B cell (primary cell): ENCODE measurements around the gene TUG1. TPM values are rescaled to one million over a fixed set of nuclear protein-coding genes. Genes with fewer than 3 reads are reported as not detected.

ENCODE experiments used
- ATAC-seq: fragments of 200-7000 bp; cut with Tn5 transposase; one replicate; pipeline ENCODE4 v1.10.0; 2021; ENCODE audit warnings: low read depth, mild to moderate bottlenecking, moderate number of reproducible peaks, moderate library complexity
- CTCF ChIA-PET: fragments of 350-600 bp; sonication (Branson Sonifier 250); formaldehyde crosslinking; loops from one replicate; lab custom pipeline; 2021; ENCODE audit warnings: antibody characterized with exemption, inconsistent platforms; lab: Charles Lee
- POLR2A ChIA-PET: fragments of 350-600 bp; sonication (Branson Sonifier 250); formaldehyde crosslinking; loops from one replicate; lab custom pipeline; 2021; ENCODE audit warnings: antibody characterized with exemption; lab: Charles Lee
- DNase-seq: peaks from one replicate; pipeline ENCODE4 v3.0.0; 2013
- H2AFZ ChIP-seq: 2 replicates; pipeline ENCODE4 v1.6.1; 2012; ENCODE audit warnings: mild to moderate bottlenecking, low read depth, low read length; ENCODE audit not compliant: insufficient read depth, poor library complexity, severe bottlenecking
- H3K27ac ChIP-seq, 2 donors: 1 replicate in 1 of 2; 2 replicates in 1 of 2; pipeline ENCODE4 v1.5.1; 2012 to 2013; ENCODE audit warnings: low read length in 2 of 2, mild to moderate bottlenecking in 2 of 2, moderate library complexity in 1 of 2
- H3K27me3 ChIP-seq, 4 experiments: fragments of 200-600 bp in 1 of 4; sonication (generic) in 1 of 4; replicated peaks in 1 of 4; 1 replicate in 2 of 4; 2 replicates in 2 of 4; pipeline versions ENCODE4 v1.6.1 to v1.7.0; 2013 to 2016; ENCODE audit warnings: low read length in 3 of 4, mild to moderate bottlenecking in 2 of 4, mixed read lengths in 1 of 4, moderate library complexity in 1 of 4; ENCODE audit not compliant: insufficient read depth in 4 of 4, control insufficient read depth in 3 of 4; ENCODE audit errors: control extremely low read depth in 1 of 4
- H3K36me3 ChIP-seq, 2 experiments: replicated peaks in 1 of 2; 1 replicate in 1 of 2; 2 replicates in 1 of 2; pipeline versions ENCODE4 v1.6.1 to v1.7.1; 2013; ENCODE audit warnings: low read length in 1 of 2; ENCODE audit not compliant: insufficient read depth in 2 of 2, control insufficient read depth in 1 of 2; ENCODE audit errors: control extremely low read depth in 1 of 2, extremely low read depth in 1 of 2
- H3K4me1 ChIP-seq, 2 donors: fragments of 200-600 bp in 1 of 2; sonication (generic) in 1 of 2; 1 replicate in 1 of 2; 2 replicates in 1 of 2; pipeline versions ENCODE4 v1.5.1 to v1.6.1; 2013 to 2017; ENCODE audit warnings: low read length in 2 of 2; ENCODE audit not compliant: control insufficient read depth in 2 of 2, insufficient read depth in 2 of 2
- H3K4me2 ChIP-seq: replicated peaks from 2 replicates; pipeline ENCODE3; 2012; ENCODE audit warnings: mild to moderate bottlenecking, low read depth, low read length; ENCODE audit not compliant: poor library complexity, severe bottlenecking
- H3K4me3 ChIP-seq, 5 experiments: fragments of 200-600 bp in 1 of 5; sonication (generic) in 1 of 5; 1 replicate in 3 of 5; 2 replicates in 2 of 5; pipeline versions ENCODE4 v1.5.1 to v1.7.0; 2011 to 2016; ENCODE audit warnings: low read length in 4 of 5, mild to moderate bottlenecking in 4 of 5, low read depth in 2 of 5, control low read depth in 1 of 5, moderate library complexity in 1 of 5; ENCODE audit not compliant: insufficient read depth in 1 of 5; ENCODE audit errors: control extremely low read depth in 1 of 5, extremely low read depth in 1 of 5
- H3K79me2 ChIP-seq: fragments of 200-600 bp; sonication (generic); one replicate; pipeline ENCODE4 v1.6.0; 2016; ENCODE audit warnings: low read length; ENCODE audit not compliant: control insufficient read depth, insufficient read depth
- H3K9ac ChIP-seq: fragments of 200-600 bp; sonication (generic); 2 replicates; pipeline ENCODE4 v1.6.1; 2017; ENCODE audit warnings: mild to moderate bottlenecking, low read length, moderate library complexity
- H3K9me3 ChIP-seq, 3 donors: one replicate each; pipeline versions ENCODE4 v1.6.1 to v1.7.1; 2013; ENCODE audit warnings: low read length in 2 of 3; ENCODE audit not compliant: control insufficient read depth in 2 of 3, insufficient read depth in 1 of 3; ENCODE audit errors: control extremely low read depth in 1 of 3
- H4K20me1 ChIP-seq: 2 replicates; pipeline ENCODE4 v1.6.0; 2012; ENCODE audit warnings: mild to moderate bottlenecking, low read length; ENCODE audit not compliant: insufficient read depth, control insufficient read depth, poor library complexity, severe bottlenecking
- H3K27ac Mint-ChIP-seq: one replicate; pipeline ENCODE4 v1.8.0; 2021; ENCODE audit warnings: mixed read lengths
- H3K27me3 Mint-ChIP-seq: one replicate; pipeline ENCODE4 v1.8.0; 2021; ENCODE audit warnings: mixed read lengths
- H3K4me1 Mint-ChIP-seq: one replicate; pipeline ENCODE4 v1.8.0; 2021; ENCODE audit warnings: mixed read lengths
- H3K4me3 Mint-ChIP-seq: one replicate; pipeline ENCODE4 v1.8.0; 2021; ENCODE audit warnings: mixed read lengths
- H3K9me3 Mint-ChIP-seq: one replicate; pipeline ENCODE4 v1.8.0; 2022; ENCODE audit warnings: mixed read lengths; ENCODE audit not compliant: insufficient read depth
- EZH2 ChIP-seq: IDR thresholded peaks from 2 replicates; pipeline ENCODE4 v1.6.1; 2012; ENCODE audit warnings: borderline replicate concordance, low read depth, mild to moderate bottlenecking, moderate library complexity, low read length; ENCODE audit not compliant: insufficient read depth, poor library complexity, severe bottlenecking
- WGBS: methylation state at CpG from one replicate; pipeline ENCODE4 v1.1.5; 2013; ENCODE audit warnings: missing lambda C conversion rate; ENCODE audit not compliant: insufficient coverage; 5-methylcytosine and 5-hydroxymethylcytosine counted together
- intact Hi-C: fragments of 100-400 bp; cut with micrococcal nuclease; formaldehyde crosslinking; loops from one replicate; pipeline ENCODE4 v1.10.0; 2022
- polyA plus RNA-seq: library from polyadenylated mRNA; depleted of rRNA; stranded (reverse); fragments of >200 nt; gene quantifications from 2 replicates; pipeline ENCODE4 v1.2.3, GENCODE V29; 2012
- total RNA-seq, 2 donors: library from RNA; stranded (reverse); fragments of 120-200 nt in 1 of 2; gene quantifications; 1 replicate in 1 of 2; 2 replicates in 1 of 2; pipeline versions ENCODE4 v1.2.3 to v1.2.4, GENCODE V29; 2013 to 2022
- TF ChIP-seq, protein P1 (sequence below): fragments of 200-600 bp; IDR thresholded peaks from one replicate; pipeline ENCODE4 v1.8.0; 2022; ENCODE audit warnings: antibody characterized with exemption, mild to moderate bottlenecking

Gene TUG1
- total and polyA plus RNA-seq, 2 donors (not counting 1 experiment from before 2014, with no cell fraction given) = 78.9 to 110 TPM

DNA sequence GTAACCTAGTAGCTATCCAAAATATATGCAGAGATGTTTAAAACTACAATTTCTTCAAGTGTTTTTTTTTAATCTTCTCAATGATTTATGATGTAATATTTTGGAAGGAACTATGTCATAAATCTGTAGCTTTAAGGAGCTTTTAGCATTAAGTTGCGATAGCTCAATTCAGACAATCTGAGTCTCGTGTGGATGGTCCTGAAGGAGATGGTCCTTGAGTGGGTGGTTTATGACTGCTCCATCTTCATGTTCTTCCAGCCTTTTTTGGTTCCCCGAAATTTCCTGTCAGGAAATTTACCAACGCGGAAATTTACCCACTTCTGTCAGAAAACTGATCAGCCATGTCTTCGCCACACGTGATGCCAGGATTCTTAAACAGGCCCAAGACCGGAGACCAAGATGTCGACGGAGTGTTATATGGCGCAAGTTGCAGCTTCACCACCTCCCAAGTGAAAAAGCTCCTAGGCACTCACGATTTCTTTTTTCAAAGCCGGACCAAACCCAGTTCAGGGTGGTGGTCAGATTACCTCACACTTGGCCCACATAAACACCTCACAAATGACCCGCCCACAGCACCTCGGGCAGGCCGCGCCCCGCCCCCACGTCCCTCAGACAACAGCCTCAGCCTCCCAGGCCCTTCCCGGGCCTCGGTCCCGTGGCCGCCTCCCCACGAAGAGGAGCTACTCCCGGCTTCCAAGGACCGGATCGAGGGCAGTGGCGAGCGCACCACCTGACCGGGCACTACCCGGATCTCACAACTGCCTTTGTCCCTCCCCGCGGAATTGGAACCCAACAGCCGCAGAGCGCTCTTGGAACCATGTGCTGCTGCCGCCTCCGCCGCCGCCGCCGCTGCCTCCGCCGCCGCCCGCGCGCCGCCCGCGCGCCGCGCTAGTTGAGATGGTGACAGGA lies 796 bp upstream of the TUG1 start, which contains the start of gene MORC2:
TSS of gene MORC2 (minus strand) at position 760 of the 909 bp plus-strand sequence. CDS start 885 bp downstream, outside the sequence.
- POLR2A ChIA-PET = interaction anchor here (0.8 to 2.0 kb wide), 7 partner anchors 15 to 1444 kb away, joined by 3 to 9 read pairs (median 5); partner anchors contain the start of genes PATZ1 and RTCB
- Mint-ChIP-seq H3K27ac (peak within 1 kb of the TSS; percentile 99), H3K4me1 (peaks cover 59% of the 10 kb centered on the region), H3K9me3 (peaks cover 21% of the 10 kb centered on the region), H3K27me3 (no peaks in the 10 kb centered on the region), H3K4me3 (peak within 1 kb of the TSS; percentile 98)
- CTCF ChIA-PET = interaction anchor here (0.5 to 3.8 kb wide), 8 partner anchors 15 to 335 kb away, joined by 3 to 18 read pairs (median 4); partner anchors contain the start of gene SELENOM
- Histone ChIP-seq H3K4me3 (peak within 1 kb of the TSS; percentile 74 to 88 (median 82)), H3K4me2 (peak within 1 kb of the TSS; percentile 86), H3K36me3 (peaks cover 0 to 26% of the 10 kb centered on the region in 2 experiments), H3K9ac (peak within 1 kb of the TSS; percentile 92), H3K27me3 (no peaks in the 10 kb centered on the region), H4K20me1 (peaks cover 32% of the 10 kb centered on the region), H3K4me1 (peaks cover 19 to 20% of the 10 kb centered on the region in 2 donors), H3K79me2 (peaks cover 48% of the 10 kb centered on the region), H3K27ac (peak within 1 kb of the TSS; percentile 90 to 94), H3K9me3 (peaks cover 6 to 28% (median 12%) of the 10 kb centered on the region in 3 donors), H2AFZ (peak within 1 kb of the TSS; percentile 88)
- no peak for DNase-seq
- WGBS = 22% methylated on average over 53 of the region's 53 CpGs
- intact Hi-C loops = loop anchor here (2.0 to 10.0 kb wide), 6 partner anchors 245 to 1131 kb away; partner anchors contain the start of genes ASCC2, DRG1, LIMK2 and MTFP1
- peak; percentile 1 for ATAC-seq
- TF ChIP-seq, protein P1, sequence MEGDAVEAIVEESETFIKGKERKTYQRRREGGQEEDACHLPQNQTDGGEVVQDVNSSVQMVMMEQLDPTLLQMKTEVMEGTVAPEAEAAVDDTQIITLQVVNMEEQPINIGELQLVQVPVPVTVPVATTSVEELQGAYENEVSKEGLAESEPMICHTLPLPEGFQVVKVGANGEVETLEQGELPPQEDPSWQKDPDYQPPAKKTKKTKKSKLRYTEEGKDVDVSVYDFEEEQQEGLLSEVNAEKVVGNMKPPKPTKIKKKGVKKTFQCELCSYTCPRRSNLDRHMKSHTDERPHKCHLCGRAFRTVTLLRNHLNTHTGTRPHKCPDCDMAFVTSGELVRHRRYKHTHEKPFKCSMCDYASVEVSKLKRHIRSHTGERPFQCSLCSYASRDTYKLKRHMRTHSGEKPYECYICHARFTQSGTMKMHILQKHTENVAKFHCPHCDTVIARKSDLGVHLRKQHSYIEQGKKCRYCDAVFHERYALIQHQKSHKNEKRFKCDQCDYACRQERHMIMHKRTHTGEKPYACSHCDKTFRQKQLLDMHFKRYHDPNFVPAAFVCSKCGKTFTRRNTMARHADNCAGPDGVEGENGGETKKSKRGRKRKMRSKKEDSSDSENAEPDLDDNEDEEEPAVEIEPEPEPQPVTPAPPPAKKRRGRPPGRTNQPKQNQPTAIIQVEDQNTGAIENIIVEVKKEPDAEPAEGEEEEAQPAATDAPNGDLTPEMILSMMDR = no peak
- TF ChIP-seq EZH2 = no peak
